Measurements from ENCODE around the gene MCF2L. TPM values are rescaled to one million over a fixed set of nuclear protein-coding genes. Genes with fewer than 3 reads are reported as not detected.

Gene MCF2L
- total and polyA plus RNA-seq, 10 of the 15 experiments (the other 5 are each of a cell fraction or from before 2014, with no cell fraction given), result 0.06 to 1.1 (median 0.21) TPM; not detected in 2

GRCh38 chr13:113064000-113064533, 95.1 kb downstream of the MCF2L start:
- FAIRE-seq, result no peak
- in situ Hi-C loops (cut with MboI) (no loop called here), intact Hi-C loops (cut with micrococcal nuclease; ENCODE audit: unreplicated experiment) (no loop called here)
- WGBS (ENCODE audit: insufficient coverage, insufficient replicate concordance, low lambda C conversion rate, missing lambda C conversion rate), result 72% methylated on average over 29 of the region's 29 CpGs
- TF ChIP-seq BRCA1 (IDR thresholded peaks at IDR 0.05; ENCODE audit: low read depth, low read length) (no peak), CBFB (IDR thresholded peaks at IDR 0.05; ENCODE audit: low read depth) (no peak), MTA2 (IDR thresholded peaks at IDR 0.05; ENCODE audit: low read depth) (no peak), TBL1XR1 (IDR thresholded peaks at IDR 0.05; ENCODE audit: low read depth, low read length) (no peak), DPF2 (IDR thresholded peaks at IDR 0.05) (no peak), GATAD2B (conservative IDR thresholded peaks at IDR 0.05; ENCODE audit: low read depth) (no peak), HDAC6 (IDR thresholded peaks at IDR 0.05; ENCODE audit: unreplicated experiment) (no peak), ESRRA (IDR thresholded peaks at IDR 0.05; ENCODE audit: low read length) (no peak), POLR2AphosphoS2 (IDR thresholded peaks at IDR 0.05; ENCODE audit: low read depth, low read length) (no peak), HDAC2 (IDR thresholded peaks at IDR 0.05) (no peak), LARP7 (IDR thresholded peaks at IDR 0.05) (no peak), RUNX3 (IDR thresholded peaks at IDR 0.05; ENCODE audit: low read length) (no peak), RAD51 (IDR thresholded peaks at IDR 0.05) (no peak), KDM1A (IDR thresholded peaks at IDR 0.05; ENCODE audit: borderline replicate concordance) (no peak), POU2F2 (IDR thresholded peaks at IDR 0.05; ENCODE audit: borderline replicate concordance, low read depth, low read length) (no peak), NKRF (conservative IDR thresholded peaks at IDR 0.05) (no peak)
- TF ChIP-seq, protein P1, sequence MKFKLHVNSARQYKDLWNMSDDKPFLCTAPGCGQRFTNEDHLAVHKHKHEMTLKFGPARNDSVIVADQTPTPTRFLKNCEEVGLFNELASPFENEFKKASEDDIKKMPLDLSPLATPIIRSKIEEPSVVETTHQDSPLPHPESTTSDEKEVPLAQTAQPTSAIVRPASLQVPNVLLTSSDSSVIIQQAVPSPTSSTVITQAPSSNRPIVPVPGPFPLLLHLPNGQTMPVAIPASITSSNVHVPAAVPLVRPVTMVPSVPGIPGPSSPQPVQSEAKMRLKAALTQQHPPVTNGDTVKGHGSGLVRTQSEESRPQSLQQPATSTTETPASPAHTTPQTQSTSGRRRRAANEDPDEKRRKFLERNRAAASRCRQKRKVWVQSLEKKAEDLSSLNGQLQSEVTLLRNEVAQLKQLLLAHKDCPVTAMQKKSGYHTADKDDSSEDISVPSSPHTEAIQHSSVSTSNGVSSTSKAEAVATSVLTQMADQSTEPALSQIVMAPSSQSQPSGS (IDR thresholded peaks at IDR 0.05; ENCODE audit: low read length), result no peak
- H3K4me2 ChIP-seq (ENCODE audit: control insufficient read depth, insufficient read depth), result no peak overlapping the region
- CTCF ChIA-PET, result no interaction called here
- DNase-seq (ENCODE audit: low read depth, low spot score), result no peak
- H4K20me1 ChIP-seq (ENCODE audit: control insufficient read depth, insufficient read depth), result no peaks in the 10 kb centered on the region
- no peaks in the 10 kb centered on the region for H3K4me1 ChIP-seq (ENCODE audit: control insufficient read depth, insufficient read depth, low read length)
- no peaks in the 10 kb centered on the region for H3K36me3 ChIP-seq (ENCODE audit: control insufficient read depth in 2 of 2, insufficient read depth in 2 of 2, low read length in 1 of 2)
- no TSS peak for BruUV-seq (replicated peaks)
- ATAC-seq, result no peak
- H3K27ac ChIP-seq (ENCODE audit: control insufficient read depth, insufficient read depth), result no peak overlapping the region
- no peak overlapping the region for H3K4me3 ChIP-seq
- H3K79me2 ChIP-seq (ENCODE audit: control insufficient read depth, insufficient read depth, low read length), result no peaks in the 10 kb centered on the region
- no peak overlapping the region for H2AFZ ChIP-seq (ENCODE audit: control insufficient read depth, low read depth, low read length)
- SMC1A ChIA-PET (ENCODE audit: uncharacterized antibody, unreplicated experiment), result no interaction called here
- no peaks in the 10 kb centered on the region; the same call in 2 of the 3 replicates for H3K9me3 ChIP-seq (replicated peaks; ENCODE audit: control insufficient read depth, insufficient read depth, low read length)
- RAD21 ChIA-PET (ENCODE audit: unreplicated experiment), result no interaction called here
- H3K9ac ChIP-seq (ENCODE audit: control insufficient read depth, insufficient read depth, low read length), result no peak overlapping the region
- H3K27me3 ChIP-seq (replicated peaks in 1 of 2; ENCODE audit: control insufficient read depth in 2 of 2, insufficient read depth in 2 of 2, low read length in 1 of 2), result no peaks in the 10 kb centered on the region
- POLR2A ChIA-PET, result no interaction called here
